Measurements from ENCODE around the gene SLC39A8.

SLC39A8 gene

GRCh38 chr4:102339018-102339417 is 6.3 kb downstream of the SLC39A8 start:
- no peak for DNase-seq

DNA sequence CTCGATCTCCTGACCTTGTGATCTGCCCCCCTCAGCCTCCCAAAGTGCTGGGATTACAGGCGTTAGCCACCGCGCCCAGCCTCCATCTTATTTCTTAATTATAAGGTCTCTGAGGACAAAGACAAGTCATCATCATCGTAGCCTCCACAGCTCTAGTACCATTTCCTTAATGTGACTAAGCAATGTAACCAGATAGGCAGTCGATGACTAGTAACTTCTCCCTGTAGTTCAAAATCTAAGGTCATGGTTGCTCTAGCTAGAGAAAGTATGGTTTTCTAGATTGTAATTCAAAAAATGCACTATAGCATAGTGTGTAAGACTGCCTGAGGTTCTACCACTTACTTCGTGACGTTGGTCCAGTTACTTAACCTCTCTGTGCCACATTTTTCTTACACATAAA is 6.9 kb downstream of the SLC39A8 start:
- DNase-seq: no peak

- no peak for DNase-seq
These were observed 9.7 kb downstream of the SLC39A8 start for GRCh38 chr4:102335616-102336015.

GRCh38 chr4:102334624-102335023 is 10.7 kb downstream of the SLC39A8 start:
- no peak for DNase-seq

DNA sequence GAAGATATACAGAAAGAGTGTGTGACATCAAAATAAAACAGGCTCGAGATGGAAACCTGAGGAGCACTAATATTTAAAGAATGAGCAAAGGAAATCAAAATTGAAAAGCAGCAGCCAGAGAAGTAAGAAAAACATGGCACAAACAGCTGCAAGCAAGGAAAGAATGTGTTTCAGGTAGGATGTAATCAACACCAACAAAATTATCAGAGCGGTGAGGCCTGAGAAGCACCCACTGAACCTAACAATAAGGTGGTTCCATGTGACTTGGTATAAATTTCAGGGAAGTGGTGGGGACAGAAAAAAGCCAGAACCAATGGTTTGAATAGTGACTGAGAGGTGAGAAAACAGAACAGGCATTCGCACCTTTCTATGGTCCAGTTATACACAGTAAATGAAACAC is 11.5 kb downstream of the SLC39A8 start:
- DNase-seq: no peak

- no peak for DNase-seq
These were observed 17.2 kb downstream of the SLC39A8 start for GRCh38 chr4:102328045-102328444.

GRCh38 chr4:102326951-102327350 is 18.3 kb downstream of the SLC39A8 start:
- no peak for DNase-seq

GRCh38 chr4:102324730-102325129 is 20.6 kb downstream of the SLC39A8 start:
- no peak for DNase-seq

DNA sequence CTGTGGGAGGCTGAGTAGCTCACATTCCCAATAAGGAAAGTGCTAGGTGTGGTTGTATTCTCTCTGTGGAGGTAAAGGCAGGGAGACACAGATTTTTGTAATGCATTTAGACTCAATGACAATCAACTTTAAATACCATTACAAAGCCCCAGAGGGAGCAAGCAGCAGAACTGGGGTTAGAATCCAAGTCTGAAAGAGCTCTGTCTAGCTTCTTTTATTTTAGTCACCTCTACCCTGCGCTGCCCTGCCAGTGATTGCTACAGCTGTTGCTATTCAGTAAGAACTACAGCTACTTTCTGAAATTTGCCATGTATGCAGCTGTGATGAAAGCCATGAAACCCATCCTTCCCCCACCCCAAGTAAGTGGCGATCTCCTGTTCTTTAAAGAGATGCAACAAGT is 22.5 kb downstream of the SLC39A8 start:
- DNase-seq: no peak

DNA sequence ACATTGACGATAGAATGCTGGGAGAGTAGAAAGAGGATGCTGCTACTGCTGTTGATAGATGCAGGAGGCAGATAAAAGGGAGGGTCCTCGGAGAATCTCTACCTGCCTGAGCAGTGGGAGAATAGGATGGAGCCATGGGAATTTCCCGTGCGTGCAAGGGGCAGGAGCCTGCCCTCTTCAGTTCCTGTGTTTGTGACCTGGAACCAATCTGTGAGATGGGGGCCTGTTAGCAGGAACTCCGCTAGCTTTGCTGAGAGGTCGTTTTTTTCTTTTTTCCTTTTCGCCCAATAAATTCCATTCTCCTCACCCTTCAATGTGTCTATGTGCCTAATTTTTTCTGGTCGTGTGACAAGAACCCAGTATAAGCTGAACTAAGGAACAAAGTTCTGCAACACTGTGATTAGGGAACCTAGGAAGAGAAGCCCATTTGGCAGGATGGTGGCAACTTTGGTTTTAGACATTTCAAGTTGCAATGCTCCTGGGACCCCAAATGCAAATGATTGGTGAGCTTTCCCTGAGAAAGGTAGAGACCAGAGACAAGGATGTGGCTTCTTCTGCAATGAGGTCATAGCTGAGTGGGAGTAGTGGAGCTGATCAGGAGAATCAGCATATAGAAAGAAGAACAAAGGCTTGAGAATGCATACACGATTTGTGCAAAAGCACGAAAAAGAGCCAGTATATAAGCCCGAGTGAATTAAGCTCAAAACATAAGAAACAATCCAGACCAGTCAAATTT is 23.9 kb downstream of the SLC39A8 start:
- no peak for DNase-seq

GRCh38 chr4:102319594-102319993 is 25.7 kb downstream of the SLC39A8 start:
- no peak for DNase-seq

DNA sequence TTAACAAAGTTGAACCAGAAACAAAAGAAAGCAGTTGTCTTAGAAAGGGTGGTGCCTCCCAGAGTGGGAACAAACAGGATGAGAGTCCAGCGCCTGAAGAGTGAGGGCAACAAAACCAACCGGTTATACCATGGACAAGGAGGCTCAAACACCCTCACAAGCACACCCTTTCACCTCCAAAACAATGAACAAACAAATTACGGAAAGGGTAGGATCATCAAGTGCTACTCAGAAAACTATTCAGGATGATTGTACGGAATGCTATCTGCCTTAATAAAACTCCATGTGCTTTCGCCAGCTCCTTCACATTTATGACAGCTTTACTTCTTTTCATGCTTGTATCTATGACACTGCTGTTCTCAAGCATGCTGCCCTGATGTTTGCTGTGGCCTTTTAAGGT is 26.8 kb downstream of the SLC39A8 start:
- DNase-seq: no peak

GRCh38 chr4:102318105-102318504 is 27.2 kb downstream of the SLC39A8 start:
- DNase-seq: no peak

GRCh38 chr4:102317459-102317858 is 27.8 kb downstream of the SLC39A8 start:
- no peak for DNase-seq

GRCh38 chr4:102316585-102316984 is 28.7 kb downstream of the SLC39A8 start:
- no peak for DNase-seq

DNA sequence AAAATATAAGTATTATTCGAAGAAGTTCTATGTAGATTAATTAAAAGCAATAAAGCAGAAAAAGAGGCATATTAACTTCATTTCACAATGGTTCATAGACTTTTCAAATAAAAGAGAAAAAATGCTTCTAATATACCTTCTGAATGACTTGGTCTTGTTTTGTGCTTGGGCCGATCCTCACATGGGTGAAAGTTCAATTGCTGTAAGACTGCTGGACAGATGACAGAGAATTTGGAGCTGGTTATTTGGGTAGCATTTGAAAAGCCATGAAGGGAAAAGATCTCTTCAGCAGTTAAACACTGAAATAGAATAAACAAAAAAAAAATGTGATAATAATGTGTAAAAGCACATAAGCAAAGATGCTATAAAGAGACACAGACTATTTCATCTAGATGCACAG is 29.8 kb downstream of the SLC39A8 start:
- DNase-seq: no peak

DNA sequence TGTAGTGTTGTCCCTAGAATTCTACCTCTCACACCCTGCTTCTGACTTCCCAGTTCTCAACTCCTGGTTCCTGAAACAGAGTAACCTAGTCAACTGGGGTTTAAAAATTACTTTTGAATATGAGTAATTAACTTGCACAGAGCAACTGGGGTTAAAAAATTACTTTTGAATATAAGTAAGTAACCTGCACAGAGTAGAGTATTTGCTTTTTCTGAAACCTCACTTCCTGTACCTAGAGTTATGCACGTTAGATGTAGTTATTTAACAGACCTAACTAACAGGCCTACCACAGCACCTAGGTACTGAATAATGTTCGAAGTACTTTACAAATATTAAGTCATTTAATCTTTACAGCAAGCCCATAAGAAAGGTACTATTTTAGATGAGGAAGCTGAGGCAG is 32.9 kb downstream of the SLC39A8 start:
- no peak for DNase-seq

- DNase-seq: no peak
These were observed 33.4 kb downstream of the SLC39A8 start for GRCh38 chr4:102311912-102312311.

GRCh38 chr4:102311407-102311806 is 33.9 kb downstream of the SLC39A8 start:
- no peak for DNase-seq

GRCh38 chr4:102308032-102308799 is 37.1 kb downstream of the SLC39A8 start:
- DNase-seq: no peak

- DNase-seq: no peak
These were observed 39.6 kb downstream of the SLC39A8 start for GRCh38 chr4:102305666-102306065.

GRCh38 chr4:102302762-102303161 is 42.5 kb downstream of the SLC39A8 start:
- DNase-seq: no peak

DNA sequence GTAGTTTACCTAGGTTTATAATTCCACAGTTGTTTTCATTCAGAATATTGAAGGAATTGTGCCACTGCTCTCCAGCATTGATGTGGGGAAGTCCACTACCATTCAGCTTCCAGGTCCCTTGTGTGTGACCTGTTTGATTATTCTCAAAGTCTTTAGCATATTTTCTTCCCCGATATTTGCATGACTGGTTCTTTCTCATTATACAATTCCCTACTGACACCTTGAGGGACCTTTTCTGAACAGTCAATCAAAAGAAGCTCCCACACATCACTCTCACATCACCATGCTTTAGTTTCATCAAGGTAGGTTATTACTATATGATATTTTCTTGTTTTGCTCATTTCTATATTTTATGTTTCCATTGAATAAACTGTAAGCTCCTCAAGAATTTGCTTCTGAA is 44.1 kb downstream of the SLC39A8 start:
- DNase-seq: no peak

- DNase-seq: peak in 1 of 2 donors; percentile 53
These were observed 45.8 kb downstream of the SLC39A8 start for GRCh38 chr4:102299354-102300107.
